Activated T-cell treated with anti-CD3 and anti-CD28 coated beads, Interleukin-2, amount 50 U/mL, for 72 hours (primary cell): Measurements from ENCODE around the gene CBLC. TPM values are rescaled to one million over a fixed set of nuclear protein-coding genes. Genes with fewer than 3 reads are reported as not detected.
"Not testable (repeated sequence)": the region's sequence is repeated elsewhere in the genome, so short reads cannot be mapped to it uniquely, and the experiment has no call there.

Experiments used
- ATAC-seq, 2 donors: fragments of 150-1000 bp; cut with Tn5 transposase; replicated peaks in 1 of 2; 2 replicates each; pipeline ENCODE4 v1.10.0; 2021; ENCODE audit warnings: moderate library complexity in 2 of 2, mild to moderate bottlenecking in 1 of 2
- DNase-seq, 2 donors: peaks; one replicate each; pipeline ENCODE4 v3.0.0; 2021 to 2022; ENCODE audit warnings: mixed read lengths in 1 of 2
- H3K27ac Mint-ChIP-seq: one replicate; pipeline ENCODE4 v1.8.0; 2022; ENCODE audit warnings: mild to moderate bottlenecking, moderate library complexity, mixed read lengths
- H3K27me3 Mint-ChIP-seq: one replicate; pipeline ENCODE4 v1.8.0; 2022; ENCODE audit warnings: low read depth, mixed read lengths
- H3K36me3 Mint-ChIP-seq, 2 donors: one replicate each; pipeline ENCODE4 v1.8.0; 2022; ENCODE audit warnings: mixed read lengths in 2 of 2, mild to moderate bottlenecking in 1 of 2; ENCODE audit not compliant: insufficient read depth in 2 of 2
- H3K4me1 Mint-ChIP-seq: one replicate; pipeline ENCODE4 v1.8.0; 2022; ENCODE audit warnings: low read depth, mixed read lengths
- H3K4me3 Mint-ChIP-seq, 2 donors: one replicate each; pipeline ENCODE4 v1.8.0; 2022; ENCODE audit warnings: mild to moderate bottlenecking in 2 of 2, mixed read lengths in 2 of 2, moderate library complexity in 2 of 2
- H3K9me3 Mint-ChIP-seq, 2 donors: one replicate each; pipeline ENCODE4 v1.8.0; 2022; ENCODE audit warnings: mixed read lengths in 2 of 2
- total RNA-seq, 2 donors: library from RNA; stranded (reverse); gene quantifications; one replicate each; pipeline ENCODE4 v1.2.3, GENCODE V29; 2022

Gene CBLC
- total RNA-seq, 2 donors from 2014 or later = not detected

GRCh38 chr19:44781694-44782093 lies 4.0 kb downstream of the CBLC start:
- not testable (repeated sequence) for ATAC-seq, H3K9me3 Mint-ChIP-seq, H3K36me3 Mint-ChIP-seq, H3K4me3 Mint-ChIP-seq, DNase-seq, H3K4me1 Mint-ChIP-seq, H3K27ac Mint-ChIP-seq, H3K27me3 Mint-ChIP-seq

- ATAC-seq = no peak
- peaks cover 8% of the 10 kb centered on the region for H3K4me1 Mint-ChIP-seq
- H3K27me3 Mint-ChIP-seq = no peaks in the 10 kb centered on the region
- no peaks in the 10 kb centered on the region for H3K9me3 Mint-ChIP-seq
- H3K4me3 Mint-ChIP-seq = no peak overlapping the region
- no peaks in the 10 kb centered on the region for H3K36me3 Mint-ChIP-seq
- DNase-seq = no peak
- no peak overlapping the region for H3K27ac Mint-ChIP-seq
Measured at GRCh38 chr19:44782729-44783128, 5.0 kb downstream of the CBLC start.

GRCh38 chr19:44783545-44783944 lies 5.9 kb downstream of the CBLC start:
- Mint-ChIP-seq H3K4me3 (no peak overlapping the region), H3K4me1 (peaks cover 8% of the 10 kb centered on the region), H3K27me3 (no peaks in the 10 kb centered on the region), H3K36me3 (no peaks in the 10 kb centered on the region), H3K9me3 (no peaks in the 10 kb centered on the region), H3K27ac (no peak overlapping the region)
- ATAC-seq = no peak
- no peak for DNase-seq

- Mint-ChIP-seq H3K9me3 (no peaks in the 10 kb centered on the region), H3K4me1 (peaks cover 8% of the 10 kb centered on the region), H3K27ac (no peak overlapping the region), H3K4me3 (no peak overlapping the region), H3K27me3 (no peaks in the 10 kb centered on the region), H3K36me3 (no peaks in the 10 kb centered on the region)
- no peak for DNase-seq
- ATAC-seq = no peak
Measured at GRCh38 chr19:44785271-44785670, 7.6 kb downstream of the CBLC start.

GRCh38 chr19:44785993-44786392 lies 8.3 kb downstream of the CBLC start:
- H3K36me3 Mint-ChIP-seq = no peaks in the 10 kb centered on the region
- ATAC-seq = no peak
- no peaks in the 10 kb centered on the region for H3K9me3 Mint-ChIP-seq
- H3K27ac Mint-ChIP-seq = no peak overlapping the region
- no peak overlapping the region for H3K4me3 Mint-ChIP-seq
- DNase-seq = no peak
- peaks cover 8% of the 10 kb centered on the region for H3K4me1 Mint-ChIP-seq
- no peaks in the 10 kb centered on the region for H3K27me3 Mint-ChIP-seq

- Mint-ChIP-seq H3K27ac (no peak overlapping the region), H3K4me3 (no peak overlapping the region), H3K36me3 (no peaks in the 10 kb centered on the region), H3K9me3 (no peaks in the 10 kb centered on the region), H3K27me3 (no peaks in the 10 kb centered on the region), H3K4me1 (peaks cover 8% of the 10 kb centered on the region)
- no peak for ATAC-seq
- DNase-seq = no peak
Measured at GRCh38 chr19:44788971-44789370, 11.3 kb downstream of the CBLC start.

GRCh38 chr19:44789943-44790483 lies 12.3 kb downstream of the CBLC start:
- no peak overlapping the region for H3K27ac Mint-ChIP-seq
- H3K9me3 Mint-ChIP-seq = no peaks in the 10 kb centered on the region
- ATAC-seq (no peak), DNase-seq (no peak)
- H3K4me1 Mint-ChIP-seq = no peaks in the 10 kb centered on the region
- H3K4me3 Mint-ChIP-seq = no peak overlapping the region
- H3K36me3 Mint-ChIP-seq = no peaks in the 10 kb centered on the region
- no peaks in the 10 kb centered on the region for H3K27me3 Mint-ChIP-seq

- H3K9me3 Mint-ChIP-seq = no peaks in the 10 kb centered on the region
- H3K36me3 Mint-ChIP-seq = no peaks in the 10 kb centered on the region
- no peaks in the 10 kb centered on the region for H3K4me1 Mint-ChIP-seq
- no peak overlapping the region for H3K27ac Mint-ChIP-seq
- DNase-seq (no peak), ATAC-seq (no peak)
- H3K4me3 Mint-ChIP-seq = no peak overlapping the region
- no peaks in the 10 kb centered on the region for H3K27me3 Mint-ChIP-seq
Measured at GRCh38 chr19:44792281-44792680, 14.6 kb downstream of the CBLC start.

GRCh38 chr19:44794610-44795009 lies 16.9 kb downstream of the CBLC start:
- peaks cover 8% of the 10 kb centered on the region for H3K4me1 Mint-ChIP-seq
- no peaks in the 10 kb centered on the region for H3K36me3 Mint-ChIP-seq
- no peaks in the 10 kb centered on the region for H3K27me3 Mint-ChIP-seq
- DNase-seq (no peak), ATAC-seq (no peak)
- no peak overlapping the region for H3K4me3 Mint-ChIP-seq
- no peak overlapping the region for H3K27ac Mint-ChIP-seq
- H3K9me3 Mint-ChIP-seq = no peaks in the 10 kb centered on the region

GRCh38 chr19:44795398-44795987 lies 17.8 kb downstream of the CBLC start:
- DNase-seq (no peak), ATAC-seq (no peak)
- H3K9me3 Mint-ChIP-seq = no peaks in the 10 kb centered on the region
- no peak overlapping the region for H3K27ac Mint-ChIP-seq
- no peaks in the 10 kb centered on the region for H3K36me3 Mint-ChIP-seq
- no peaks in the 10 kb centered on the region for H3K27me3 Mint-ChIP-seq
- H3K4me3 Mint-ChIP-seq = no peak overlapping the region
- H3K4me1 Mint-ChIP-seq = peaks cover 8% of the 10 kb centered on the region

- Mint-ChIP-seq H3K27me3 (no peaks in the 10 kb centered on the region), H3K27ac (no peak overlapping the region), H3K9me3 (no peaks in the 10 kb centered on the region), H3K4me3 (no peak overlapping the region), H3K4me1 (peaks cover 8% of the 10 kb centered on the region), H3K36me3 (no peaks in the 10 kb centered on the region)
- no peak for ATAC-seq
- DNase-seq = no peak
Measured at GRCh38 chr19:44796701-44797115, 19.0 kb downstream of the CBLC start.

- no peaks in the 10 kb centered on the region for H3K36me3 Mint-ChIP-seq
- H3K4me3 Mint-ChIP-seq = no peak overlapping the region
- H3K27me3 Mint-ChIP-seq = no peaks in the 10 kb centered on the region
- no peak overlapping the region for H3K27ac Mint-ChIP-seq
- peaks cover 8% of the 10 kb centered on the region for H3K4me1 Mint-ChIP-seq
- ATAC-seq (no peak), DNase-seq (no peak)
- H3K9me3 Mint-ChIP-seq = no peaks in the 10 kb centered on the region
Measured at GRCh38 chr19:44799627-44800346, 22.1 kb downstream of the CBLC start.

GRCh38 chr19:44800461-44800860 lies 22.8 kb downstream of the CBLC start:
- Mint-ChIP-seq H3K27me3 (no peaks in the 10 kb centered on the region), H3K4me1 (peaks cover 8% of the 10 kb centered on the region), H3K9me3 (no peaks in the 10 kb centered on the region), H3K27ac (no peak overlapping the region), H3K4me3 (no peak overlapping the region), H3K36me3 (no peaks in the 10 kb centered on the region)
- peak; percentile 95 to 97 for ATAC-seq
- DNase-seq = peak; percentile 86 to 90
